Measurements from ENCODE around the gene PAX5. TPM values are rescaled to one million over a fixed set of nuclear protein-coding genes. Genes with fewer than 3 reads are reported as not detected.

The PAX5 gene
- total RNA-seq, 1 experiment from 2014 or later: 0.39 TPM

DNA sequence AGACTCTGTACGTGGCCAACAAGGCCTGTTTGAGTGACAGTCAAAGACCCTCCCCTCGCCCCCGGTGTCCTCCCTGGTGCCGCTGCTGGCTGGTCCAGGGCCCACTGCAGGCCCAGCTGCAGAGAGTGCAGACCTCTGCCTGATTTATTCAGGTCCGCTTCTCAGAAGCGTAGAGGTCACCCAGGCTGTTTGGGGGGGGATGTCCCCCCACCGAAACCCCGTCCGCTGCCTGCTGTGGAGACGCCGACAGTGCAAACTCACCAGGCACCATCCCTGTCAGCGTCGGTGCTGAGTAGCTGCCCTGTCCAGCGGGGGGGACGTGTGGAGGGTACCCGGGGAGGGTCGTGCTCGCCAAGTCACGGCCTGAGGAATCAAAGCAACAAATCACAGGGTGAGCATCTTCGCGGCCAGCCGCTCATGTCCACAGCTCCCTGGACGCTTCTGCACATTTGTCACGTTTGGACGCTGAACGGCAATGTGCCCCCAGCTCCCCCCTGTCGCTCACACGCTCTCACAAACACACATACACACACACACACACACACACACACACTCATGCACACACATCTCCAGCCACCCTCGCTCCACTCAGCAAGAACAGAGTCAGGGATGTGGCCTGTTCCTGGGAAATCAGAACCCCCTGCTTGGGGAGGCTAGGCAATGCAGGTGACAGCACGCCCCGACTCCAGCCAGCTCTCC lies 152.2 kb downstream of the PAX5 start:
- no peak overlapping the region for H4K5ac ChIP-seq (ENCODE audit: insufficient read length, low read depth, low read length)
- no peak overlapping the region for H2BK120ac ChIP-seq (ENCODE audit: low read depth, low read length, poor library complexity, severe bottlenecking)
- no peak overlapping the region for H2BK12ac ChIP-seq (ENCODE audit: insufficient read length, low read depth, low read length)
- H3K9ac ChIP-seq (ENCODE audit: extremely low read depth, insufficient read length, low read length): no peak overlapping the region
- no peak overlapping the region for H3K4me2 ChIP-seq (ENCODE audit: insufficient read depth, insufficient read length, low read length)
- no peak overlapping the region for H4K91ac ChIP-seq (ENCODE audit: insufficient read length, low read depth, low read length)
- no peak overlapping the region for H3T11ph ChIP-seq (ENCODE audit: low read length)
- H3K4me1 ChIP-seq (ENCODE audit: insufficient read depth, low read length): no peaks in the 10 kb centered on the region
- no peaks in the 10 kb centered on the region for H3K79me2 ChIP-seq (ENCODE audit: insufficient read depth, low read length)
- H3K23me2 ChIP-seq (ENCODE audit: insufficient read length, low read depth, low read length, poor library complexity, severe bottlenecking): no peaks in the 10 kb centered on the region
- no peak overlapping the region for H2AK5ac ChIP-seq (ENCODE audit: insufficient read length, low read length)
- Mint-ChIP-seq H3K36me3 (ENCODE audit: insufficient read depth in 1 of 3, low read depth in 3 of 3) (no peaks in the 10 kb centered on the region), H3K27me3 (ENCODE audit: low read depth) (peaks cover 7% of the 10 kb centered on the region), H3K9me3 (no peaks in the 10 kb centered on the region), H3K27ac (no peak overlapping the region), H3K4me1 (peaks cover 9 to 10% of the 10 kb centered on the region in 2 experiments), H3K4me3 (no peak overlapping the region; a peak in 1 of 5 replicates)
- no peak overlapping the region for H2BK5ac ChIP-seq (ENCODE audit: insufficient read length, low read length)
- H3K18ac ChIP-seq (ENCODE audit: insufficient read length, low read depth, low read length): no peak overlapping the region
- no peak overlapping the region for H3K56ac ChIP-seq (ENCODE audit: insufficient read length, low read depth, low read length)
- H2BK20ac ChIP-seq (ENCODE audit: low read depth, low read length, poor library complexity, severe bottlenecking): no peak overlapping the region
- H2AFZ ChIP-seq (ENCODE audit: low read length): no peak overlapping the region
- H4K20me1 ChIP-seq (ENCODE audit: control insufficient read depth, insufficient read depth, insufficient read length): no peaks in the 10 kb centered on the region
- H3K79me1 ChIP-seq (ENCODE audit: insufficient read depth, low read depth, low read length, poor library complexity, severe bottlenecking): no peaks in the 10 kb centered on the region
- H3K14ac ChIP-seq (ENCODE audit: insufficient read depth, low read length): no peak overlapping the region
- H3K27me3 ChIP-seq (ENCODE audit: insufficient read depth, low read length): no peaks in the 10 kb centered on the region
- TF ChIP-seq, protein P1, sequence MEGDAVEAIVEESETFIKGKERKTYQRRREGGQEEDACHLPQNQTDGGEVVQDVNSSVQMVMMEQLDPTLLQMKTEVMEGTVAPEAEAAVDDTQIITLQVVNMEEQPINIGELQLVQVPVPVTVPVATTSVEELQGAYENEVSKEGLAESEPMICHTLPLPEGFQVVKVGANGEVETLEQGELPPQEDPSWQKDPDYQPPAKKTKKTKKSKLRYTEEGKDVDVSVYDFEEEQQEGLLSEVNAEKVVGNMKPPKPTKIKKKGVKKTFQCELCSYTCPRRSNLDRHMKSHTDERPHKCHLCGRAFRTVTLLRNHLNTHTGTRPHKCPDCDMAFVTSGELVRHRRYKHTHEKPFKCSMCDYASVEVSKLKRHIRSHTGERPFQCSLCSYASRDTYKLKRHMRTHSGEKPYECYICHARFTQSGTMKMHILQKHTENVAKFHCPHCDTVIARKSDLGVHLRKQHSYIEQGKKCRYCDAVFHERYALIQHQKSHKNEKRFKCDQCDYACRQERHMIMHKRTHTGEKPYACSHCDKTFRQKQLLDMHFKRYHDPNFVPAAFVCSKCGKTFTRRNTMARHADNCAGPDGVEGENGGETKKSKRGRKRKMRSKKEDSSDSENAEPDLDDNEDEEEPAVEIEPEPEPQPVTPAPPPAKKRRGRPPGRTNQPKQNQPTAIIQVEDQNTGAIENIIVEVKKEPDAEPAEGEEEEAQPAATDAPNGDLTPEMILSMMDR (conservative IDR thresholded peaks at IDR 0.05): no peak
- WGBS (ENCODE audit: extremely low coverage, insufficient read length, low lambda C conversion rate): no CpG with 5 or more reads among the region's 31 CpGs
- no peaks in the 10 kb centered on the region for H3K9me3 ChIP-seq (ENCODE audit: control insufficient read depth, low read depth, low read length)
- no peak overlapping the region for H3K27ac ChIP-seq (ENCODE audit: insufficient read length, low read depth, low read length)
- H4K8ac ChIP-seq (replicated peaks; ENCODE audit: insufficient read length, low read depth, low read length): no peak overlapping the region
- DNase-seq: no peak
- H3K23ac ChIP-seq (ENCODE audit: insufficient read length, low read depth, low read length): no peak overlapping the region
- no peak overlapping the region for H3K4ac ChIP-seq (ENCODE audit: low read depth, low read length)
- no peak overlapping the region for H2BK15ac ChIP-seq (ENCODE audit: low read depth, low read length)
